Measurements from ENCODE around the gene RPS6KA4. TPM values are rescaled to one million over a fixed set of nuclear protein-coding genes. Genes with fewer than 3 reads are reported as not detected.
"Not testable (repeated sequence)": the region's sequence is repeated elsewhere in the genome, so short reads cannot be mapped to it uniquely, and the experiment has no call there.

Gene RPS6KA4
- 33.0 TPM for polyA plus RNA-seq (2012; ENCODE audit: insufficient read depth, insufficient read length, low read depth)

DNA sequence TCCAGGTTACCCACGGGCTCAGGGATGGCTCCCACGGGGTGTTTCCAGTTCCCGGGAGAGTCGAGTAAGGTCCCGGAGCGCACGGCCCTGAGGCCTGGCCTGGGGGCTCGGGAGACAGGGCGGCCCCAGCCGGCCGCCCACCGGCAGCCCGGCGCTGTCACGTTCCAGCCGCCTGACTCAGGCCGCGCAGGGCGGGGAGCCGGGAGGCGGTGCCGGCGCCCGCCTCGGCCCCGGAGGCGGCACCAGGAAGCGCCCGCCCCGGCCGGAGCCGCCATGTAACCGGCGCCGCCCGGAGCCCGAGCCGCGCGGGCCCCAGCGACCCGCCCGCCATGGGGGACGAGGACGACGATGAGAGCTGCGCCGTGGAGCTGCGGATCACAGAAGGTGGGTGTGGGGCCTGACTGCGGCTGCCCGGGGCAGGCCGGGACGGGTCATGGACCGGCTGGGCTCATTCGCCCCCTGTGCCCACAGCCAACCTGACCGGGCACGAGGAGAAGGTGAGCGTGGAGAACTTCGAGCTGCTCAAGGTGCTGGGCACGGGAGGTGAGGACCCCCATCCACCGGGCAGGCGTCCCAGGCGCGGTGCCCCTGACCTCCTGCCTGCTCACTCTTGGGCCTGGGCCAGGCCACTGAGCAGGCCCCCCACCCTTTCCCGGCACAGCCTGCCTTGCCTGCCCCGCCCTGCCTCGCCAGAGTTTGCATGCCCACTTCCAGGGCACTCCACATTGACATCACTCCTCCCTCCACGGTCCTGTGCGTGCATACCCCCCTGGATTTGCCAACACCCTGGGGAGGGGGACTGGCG lies at the start of gene RPS6KA4:
Gene RPS6KA4 (plus strand): TSS at position 256 of the 805 bp plus-strand sequence. CDS start 74 bp downstream, at position 330.
- TF ChIP-seq, protein P1, sequence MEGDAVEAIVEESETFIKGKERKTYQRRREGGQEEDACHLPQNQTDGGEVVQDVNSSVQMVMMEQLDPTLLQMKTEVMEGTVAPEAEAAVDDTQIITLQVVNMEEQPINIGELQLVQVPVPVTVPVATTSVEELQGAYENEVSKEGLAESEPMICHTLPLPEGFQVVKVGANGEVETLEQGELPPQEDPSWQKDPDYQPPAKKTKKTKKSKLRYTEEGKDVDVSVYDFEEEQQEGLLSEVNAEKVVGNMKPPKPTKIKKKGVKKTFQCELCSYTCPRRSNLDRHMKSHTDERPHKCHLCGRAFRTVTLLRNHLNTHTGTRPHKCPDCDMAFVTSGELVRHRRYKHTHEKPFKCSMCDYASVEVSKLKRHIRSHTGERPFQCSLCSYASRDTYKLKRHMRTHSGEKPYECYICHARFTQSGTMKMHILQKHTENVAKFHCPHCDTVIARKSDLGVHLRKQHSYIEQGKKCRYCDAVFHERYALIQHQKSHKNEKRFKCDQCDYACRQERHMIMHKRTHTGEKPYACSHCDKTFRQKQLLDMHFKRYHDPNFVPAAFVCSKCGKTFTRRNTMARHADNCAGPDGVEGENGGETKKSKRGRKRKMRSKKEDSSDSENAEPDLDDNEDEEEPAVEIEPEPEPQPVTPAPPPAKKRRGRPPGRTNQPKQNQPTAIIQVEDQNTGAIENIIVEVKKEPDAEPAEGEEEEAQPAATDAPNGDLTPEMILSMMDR (IDR thresholded peaks at IDR 0.05; ENCODE audit: low read depth, low read length): no peak
- peak within 1 kb of the TSS; percentile 63 for H3K4me3 ChIP-seq (ENCODE audit: low read depth, low read length)
- no peaks in the 10 kb centered on the region for H3K36me3 ChIP-seq
- DNase-seq: peak; percentile 46
- H3K27me3 ChIP-seq: no peaks in the 10 kb centered on the region
- H3K4me1 ChIP-seq: peaks cover 4% of the 10 kb centered on the region; the same call in 1 of the 2 replicates
- no peaks in the 10 kb centered on the region for H3K9me3 ChIP-seq

DNA sequence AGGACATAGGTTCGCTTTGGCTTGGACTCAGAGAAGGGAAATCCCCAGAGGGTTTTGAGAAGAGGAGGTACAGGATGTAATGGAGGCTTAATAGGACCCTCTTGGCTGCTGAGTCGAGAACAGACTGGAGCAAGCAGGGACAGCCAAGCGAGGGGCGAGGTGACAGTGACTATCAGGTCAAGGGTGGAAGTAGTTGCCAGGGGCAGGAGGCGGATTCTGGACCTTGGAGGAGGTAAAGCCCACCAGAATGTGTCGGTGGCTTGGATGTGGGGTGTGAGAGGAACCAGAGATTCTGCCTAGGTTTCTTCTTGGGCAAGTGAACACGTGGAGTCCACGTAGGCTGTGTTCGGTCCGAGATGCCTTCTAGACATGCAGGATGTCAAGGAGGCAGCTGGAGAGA lies 46.0 kb upstream of the RPS6KA4 start:
- 0 out of 2 replicates have a peak, but pooled peaks cover 6% of the 10 kb centered on the region for H3K36me3 ChIP-seq

DNA sequence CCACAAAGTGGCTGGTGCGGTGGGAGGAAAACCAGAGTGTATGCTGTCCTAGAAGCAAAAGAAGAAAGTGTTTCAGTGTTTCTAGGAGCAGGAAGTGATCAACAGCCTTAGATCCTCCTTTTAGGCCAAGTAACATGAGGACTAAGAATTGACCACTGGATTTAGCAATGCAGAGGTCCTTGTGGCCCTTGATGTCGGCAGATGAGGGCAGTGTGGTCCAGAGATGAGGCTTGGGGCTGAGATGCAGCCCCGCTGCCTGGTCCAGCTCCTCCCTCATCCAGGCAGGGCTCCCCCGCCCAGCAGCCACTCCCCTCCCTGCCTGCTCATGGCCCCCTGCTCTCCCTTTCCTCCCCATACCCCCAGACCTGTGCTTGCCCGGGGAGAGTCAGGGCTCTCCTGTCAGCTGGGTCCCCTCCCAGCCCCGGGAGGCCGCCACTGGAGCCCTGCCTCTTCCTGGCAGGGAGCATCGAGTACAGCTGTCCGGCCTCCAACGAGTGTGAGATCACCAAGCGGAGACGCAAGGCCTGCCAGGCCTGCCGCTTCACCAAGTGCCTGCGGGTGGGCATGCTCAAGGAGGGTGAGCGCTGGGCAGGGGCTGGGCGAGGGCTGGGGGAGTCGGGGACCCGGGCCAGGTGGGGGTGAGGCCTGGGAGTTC lies 45.3 kb upstream of the RPS6KA4 start:
- Histone ChIP-seq H3K9me3 (no peaks in the 10 kb centered on the region), H3K27me3 (no peaks in the 10 kb centered on the region), H3K4me1 (no peaks in the 10 kb centered on the region), H3K36me3 (0 out of 2 replicates have a peak, but pooled peaks cover 6% of the 10 kb centered on the region), H3K4me3 (ENCODE audit: low read depth, low read length) (no peak overlapping the region)
- TF ChIP-seq, protein P1 (IDR thresholded peaks at IDR 0.05; ENCODE audit: low read depth, low read length): no peak
- DNase-seq: no peak

More for the DNA sequence above, 46.0 kb upstream of the RPS6KA4 start:
- H3K4me1 ChIP-seq: no peaks in the 10 kb centered on the region
- no peak for DNase-seq
- TF ChIP-seq, protein P1 (IDR thresholded peaks at IDR 0.05; ENCODE audit: low read depth, low read length): no peak
- no peak overlapping the region for H3K4me3 ChIP-seq (ENCODE audit: low read depth, low read length)
- H3K9me3 ChIP-seq: no peaks in the 10 kb centered on the region
- H3K27me3 ChIP-seq: no peaks in the 10 kb centered on the region

DNA sequence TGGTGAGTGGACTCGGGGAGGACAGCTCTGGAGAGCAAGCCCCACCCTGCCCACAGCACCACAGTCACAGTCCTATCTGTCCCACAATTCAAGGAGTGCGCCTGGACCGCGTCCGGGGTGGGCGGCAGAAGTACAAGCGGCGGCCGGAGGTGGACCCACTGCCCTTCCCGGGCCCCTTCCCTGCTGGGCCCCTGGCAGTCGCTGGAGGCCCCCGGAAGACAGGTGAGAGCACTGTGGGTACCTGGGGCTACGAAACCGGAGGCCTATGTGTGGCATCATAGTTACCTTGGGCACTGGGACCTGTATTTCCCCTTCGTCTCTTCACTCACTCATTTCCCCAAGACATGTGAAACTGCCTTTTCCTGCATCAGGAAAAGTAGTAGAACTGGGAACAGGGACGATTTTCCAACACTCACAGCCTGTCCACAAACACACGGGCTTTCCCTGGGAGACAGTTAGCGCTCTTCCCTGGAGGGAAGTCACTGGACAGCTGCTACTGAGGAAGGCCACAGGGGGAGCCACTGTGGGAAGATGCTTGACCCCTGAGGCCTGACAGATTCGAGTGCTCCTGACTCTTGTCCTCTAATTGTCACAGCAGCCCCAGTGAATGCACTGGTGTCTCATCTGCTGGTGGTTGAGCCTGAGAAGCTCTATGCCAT lies 44.7 kb upstream of the RPS6KA4 start:
- TF ChIP-seq, protein P1 (IDR thresholded peaks at IDR 0.05; ENCODE audit: low read depth, low read length): 0 out of 2 replicates have a peak, but pooled peaks have one; percentile 19
- no peaks in the 10 kb centered on the region for H3K9me3 ChIP-seq
- DNase-seq: no peak
- no peak overlapping the region for H3K4me3 ChIP-seq (ENCODE audit: low read depth, low read length)
- H3K4me1 ChIP-seq: no peaks in the 10 kb centered on the region
- H3K36me3 ChIP-seq: 0 out of 2 replicates have a peak, but pooled peaks cover 6% of the 10 kb centered on the region
- H3K27me3 ChIP-seq: no peaks in the 10 kb centered on the region

DNA sequence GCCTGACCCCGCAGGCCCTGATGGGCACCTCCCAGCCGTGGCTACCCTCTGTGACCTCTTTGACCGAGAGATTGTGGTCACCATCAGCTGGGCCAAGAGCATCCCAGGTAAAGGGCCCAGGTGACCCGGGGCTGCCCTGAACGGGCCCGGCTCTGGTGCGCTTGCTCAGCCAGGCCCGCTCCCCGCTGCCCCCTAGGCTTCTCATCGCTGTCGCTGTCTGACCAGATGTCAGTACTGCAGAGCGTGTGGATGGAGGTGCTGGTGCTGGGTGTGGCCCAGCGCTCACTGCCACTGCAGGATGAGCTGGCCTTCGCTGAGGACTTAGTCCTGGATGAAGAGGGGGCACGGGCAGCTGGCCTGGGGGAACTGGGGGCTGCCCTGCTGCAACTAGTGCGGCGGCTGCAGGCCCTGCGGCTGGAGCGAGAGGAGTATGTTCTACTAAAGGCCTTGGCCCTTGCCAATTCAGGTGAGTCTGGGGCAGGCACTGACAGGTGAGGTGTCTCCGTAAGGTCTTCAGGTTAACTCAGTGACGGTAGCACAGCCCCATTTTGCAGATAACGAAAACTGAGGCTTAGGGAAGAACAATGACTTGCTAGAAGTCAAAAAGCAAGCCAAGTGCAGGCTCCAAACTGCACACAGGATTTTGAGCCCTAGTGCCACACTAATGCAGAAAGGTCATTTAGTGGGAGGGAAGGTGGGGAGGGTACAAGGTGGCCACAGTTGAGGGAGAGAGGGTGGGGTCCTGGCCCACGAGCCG lies 44.0 kb upstream of the RPS6KA4 start:
- Histone ChIP-seq H3K9me3 (no peaks in the 10 kb centered on the region), H3K36me3 (0 out of 2 replicates have a peak, but pooled peaks cover 6% of the 10 kb centered on the region), H3K4me3 (ENCODE audit: low read depth, low read length) (no peak overlapping the region), H3K4me1 (no peaks in the 10 kb centered on the region), H3K27me3 (no peaks in the 10 kb centered on the region)
- no peak for DNase-seq
- TF ChIP-seq, protein P1 (IDR thresholded peaks at IDR 0.05; ENCODE audit: low read depth, low read length): no peak

DNA sequence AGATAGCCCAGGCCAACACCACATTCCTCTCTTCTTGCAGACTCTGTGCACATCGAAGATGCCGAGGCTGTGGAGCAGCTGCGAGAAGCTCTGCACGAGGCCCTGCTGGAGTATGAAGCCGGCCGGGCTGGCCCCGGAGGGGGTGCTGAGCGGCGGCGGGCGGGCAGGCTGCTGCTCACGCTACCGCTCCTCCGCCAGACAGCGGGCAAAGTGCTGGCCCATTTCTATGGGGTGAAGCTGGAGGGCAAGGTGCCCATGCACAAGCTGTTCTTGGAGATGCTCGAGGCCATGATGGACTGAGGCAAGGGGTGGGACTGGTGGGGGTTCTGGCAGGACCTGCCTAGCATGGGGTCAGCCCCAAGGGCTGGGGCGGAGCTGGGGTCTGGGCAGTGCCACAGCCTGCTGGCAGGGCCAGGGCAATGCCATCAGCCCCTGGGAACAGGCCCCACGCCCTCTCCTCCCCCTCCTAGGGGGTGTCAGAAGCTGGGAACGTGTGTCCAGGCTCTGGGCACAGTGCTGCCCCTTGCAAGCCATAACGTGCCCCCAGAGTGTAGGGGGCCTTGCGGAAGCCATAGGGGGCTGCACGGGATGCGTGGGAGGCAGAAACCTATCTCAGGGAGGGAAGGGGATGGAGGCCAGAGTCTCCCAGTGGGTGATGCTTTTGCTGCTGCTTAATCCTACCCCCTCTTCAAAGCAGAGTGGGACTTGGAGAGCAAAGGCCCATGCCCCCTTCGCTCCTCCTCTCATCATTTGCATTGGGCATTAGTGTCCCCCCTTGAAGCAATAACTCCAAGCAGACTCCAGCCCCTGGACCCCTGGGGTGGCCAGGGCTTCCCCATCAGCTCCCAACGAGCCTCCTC lies 43.1 kb upstream of the RPS6KA4 start:
- H3K36me3 ChIP-seq; H3K4me1 ChIP-seq; DNase-seq; H3K9me3 ChIP-seq; H3K27me3 ChIP-seq; H3K4me3 ChIP-seq (ENCODE audit: low read depth, low read length): not testable (repeated sequence)
